WERI-Rb-1 (cell line): ENCODE data around the gene CIC.

Experiments
- DNase-seq: peaks from one replicate; pipeline ENCODE4 v3.0.0-alpha.2; 2020
- H3K27ac ChIP-seq: fragments of 250-450 bp; sonication (Bioruptor Pico); 2 replicates; pipeline ENCODE4 v1.5.1; 2020; ENCODE audit warnings: mild to moderate bottlenecking, moderate library complexity
- H3K27me3 ChIP-seq: fragments of 250-450 bp; sonication (Bioruptor Pico); 2 replicates; pipeline ENCODE4 v1.5.1; 2021; ENCODE audit warnings: mild to moderate bottlenecking, low read depth, moderate library complexity; ENCODE audit not compliant: insufficient read depth, severe bottlenecking
- H3K36me3 ChIP-seq: fragments of 250-450 bp; sonication (Bioruptor Pico); 2 replicates; pipeline ENCODE4 v1.5.1; 2020; ENCODE audit warnings: mild to moderate bottlenecking, moderate library complexity
- H3K4me3 ChIP-seq: 2 replicates; pipeline ENCODE4 v1.5.1; 2011; ENCODE audit warnings: low read depth, mild to moderate bottlenecking, control low read depth, low read length
- H3K9me3 ChIP-seq: fragments of 250-450 bp; sonication (Bioruptor Pico); 2 replicates; pipeline ENCODE4 v1.5.1; 2021; ENCODE audit warnings: mild to moderate bottlenecking, moderate library complexity; ENCODE audit not compliant: severe bottlenecking
- CTCF ChIP-seq: IDR thresholded peaks from 2 replicates; pipeline ENCODE4 v1.5.1; 2011; ENCODE audit warnings: low read depth, mild to moderate bottlenecking, control low read depth, inconsistent platforms, low read length

CIC gene

GRCh38 chr19:42272989-42273406, 3.9 kb downstream of the CIC start:
- Histone ChIP-seq H3K27me3 (no peaks in the 10 kb centered on the region), H3K4me3 (no peak overlapping the region), H3K36me3 (peaks cover 31% of the 10 kb centered on the region), H3K27ac (no peak overlapping the region), H3K9me3 (no peaks in the 10 kb centered on the region)
- TF ChIP-seq CTCF: no peak
- no peak for DNase-seq

GRCh38 chr19:42273407-42274064, 4.5 kb downstream of the CIC start:
- Histone ChIP-seq H3K27me3 (no peaks in the 10 kb centered on the region), H3K4me3 (no peak overlapping the region), H3K36me3 (peaks cover 31% of the 10 kb centered on the region), H3K27ac (no peak overlapping the region), H3K9me3 (no peaks in the 10 kb centered on the region)
- no peak for DNase-seq
- no peak for TF ChIP-seq CTCF

- Histone ChIP-seq H3K27me3 (no peaks in the 10 kb centered on the region), H3K27ac (no peak overlapping the region; the same call in 1 of the 2 replicates), H3K4me3 (no peak overlapping the region), H3K9me3 (no peaks in the 10 kb centered on the region), H3K36me3 (peaks cover 31% of the 10 kb centered on the region)
- no peak for TF ChIP-seq CTCF
- no peak for DNase-seq
Observed at GRCh38 chr19:42274065-42274682, 5.1 kb downstream of the CIC start.

GRCh38 chr19:42275103-42275502, 6.1 kb downstream of the CIC start:
- Histone ChIP-seq H3K27ac (no peak overlapping the region), H3K4me3 (no peak overlapping the region), H3K36me3 (peaks cover 31% of the 10 kb centered on the region), H3K27me3 (no peaks in the 10 kb centered on the region), H3K9me3 (no peaks in the 10 kb centered on the region)
- DNase-seq: peak; percentile 58
- TF ChIP-seq CTCF: no peak

- Histone ChIP-seq H3K36me3 (peaks cover 31% of the 10 kb centered on the region), H3K9me3 (no peaks in the 10 kb centered on the region), H3K4me3 (no peak overlapping the region), H3K27ac (no peak overlapping the region), H3K27me3 (no peaks in the 10 kb centered on the region)
- no peak for DNase-seq
- no peak for TF ChIP-seq CTCF
Observed at GRCh38 chr19:42275517-42275916, 6.5 kb downstream of the CIC start.

- Histone ChIP-seq H3K36me3 (peaks cover 31% of the 10 kb centered on the region), H3K4me3 (no peak overlapping the region), H3K27me3 (no peaks in the 10 kb centered on the region), H3K9me3 (no peaks in the 10 kb centered on the region), H3K27ac (no peak overlapping the region)
- DNase-seq: no peak
- TF ChIP-seq CTCF: no peak
Observed at GRCh38 chr19:42276284-42276683, 7.2 kb downstream of the CIC start.
